Activated CD4-positive, alpha-beta memory T cell treated with anti-CD3 and anti-CD28 coated beads, Interleukin-2, amount 10 ng/mL, durations not matched to agents 7 days and 5 days (primary cell): Measurements from ENCODE around the gene NCEH1. TPM values are rescaled to one million over a fixed set of nuclear protein-coding genes. Genes with fewer than 3 reads are reported as not detected.
"Not testable (repeated sequence)": the region's sequence is repeated elsewhere in the genome, so short reads cannot be mapped to it uniquely, and the experiment has no call there.

Experiments
- CTCF ChIA-PET: fragments of 350-600 bp; sonication (Branson Sonifier 250); formaldehyde crosslinking; loops from one replicate; lab custom pipeline; 2021; ENCODE audit warnings: antibody characterized with exemption, inconsistent platforms; lab: Charles Lee
- POLR2A ChIA-PET: fragments of 350-600 bp; sonication (Branson Sonifier 250); formaldehyde crosslinking; loops from one replicate; lab custom pipeline; 2021; ENCODE audit warnings: antibody characterized with exemption; lab: Charles Lee
- DNase-seq: peaks from one replicate; pipeline ENCODE4 v3.0.0-alpha.2; 2020
- H3K27ac Mint-ChIP-seq: one replicate; pipeline ENCODE4 v1.8.0; 2021; ENCODE audit warnings: mild to moderate bottlenecking, mixed read lengths
- H3K27me3 Mint-ChIP-seq: one replicate; pipeline ENCODE4 v1.8.0; 2021; ENCODE audit warnings: mixed read lengths
- H3K36me3 Mint-ChIP-seq: one replicate; pipeline ENCODE4 v1.8.0; 2021; ENCODE audit warnings: low read depth, mixed read lengths
- H3K4me1 Mint-ChIP-seq: one replicate; pipeline ENCODE4 v1.8.0; 2021; ENCODE audit warnings: mixed read lengths
- H3K4me3 Mint-ChIP-seq: one replicate; pipeline ENCODE4 v1.8.0; 2021; ENCODE audit warnings: mild to moderate bottlenecking, mixed read lengths
- H3K9me3 Mint-ChIP-seq: one replicate; pipeline ENCODE4 v1.8.0; 2021; ENCODE audit warnings: mixed read lengths
- total RNA-seq, 2 experiments: library from RNA; stranded (reverse); gene quantifications; one replicate each; pipeline ENCODE4 v1.2.3, GENCODE V29; 2021

Gene NCEH1
- total RNA-seq, 2 experiments from 2014 or later, result 7.2 to 9.6 TPM

DNA sequence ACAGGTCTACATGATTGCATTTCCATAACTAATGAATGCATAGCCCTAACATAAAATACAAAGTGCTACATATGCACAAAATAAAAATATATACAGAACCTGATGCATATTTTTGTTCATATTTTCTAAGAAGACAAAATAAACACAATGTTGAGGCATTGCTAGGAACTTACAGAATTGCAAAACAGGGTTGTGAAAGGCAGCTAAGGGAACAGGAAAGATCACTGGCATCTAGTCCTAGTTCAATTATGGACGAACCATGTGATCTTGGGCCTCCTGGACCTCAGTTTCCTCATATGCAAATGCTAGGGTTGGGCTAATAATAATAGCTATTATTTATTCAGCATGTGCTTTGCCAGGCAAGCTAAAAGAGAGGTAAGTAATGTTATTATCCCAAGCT is 15.5 kb upstream of the NCEH1 start:
- H3K4me1 Mint-ChIP-seq, result no peaks in the 10 kb centered on the region
- peaks cover 10% of the 10 kb centered on the region for H3K27me3 Mint-ChIP-seq
- peaks cover 2% of the 10 kb centered on the region for H3K9me3 Mint-ChIP-seq
- DNase-seq, result no peak
- no peak overlapping the region for H3K4me3 Mint-ChIP-seq
- no peaks in the 10 kb centered on the region for H3K36me3 Mint-ChIP-seq
- no peak overlapping the region for H3K27ac Mint-ChIP-seq
- ChIA-PET CTCF (interaction anchor here (1.0 kb wide), 1 partner anchor 59 kb away, joined by 3 read pairs; no protein-coding TSS in a partner anchor), POLR2A (interaction anchor here (1.4 kb wide), 1 partner anchor 24 kb away, joined by 3 read pairs; the partner anchor contains the start of gene ECT2)

- POLR2A ChIA-PET, H3K9me3 Mint-ChIP-seq, H3K27ac Mint-ChIP-seq, DNase-seq, H3K4me3 Mint-ChIP-seq, H3K4me1 Mint-ChIP-seq, CTCF ChIA-PET, H3K36me3 Mint-ChIP-seq: not testable (repeated sequence)
- peaks cover 20% of the 10 kb centered on the region for H3K27me3 Mint-ChIP-seq
These were observed 11.7 kb upstream of the NCEH1 start for GRCh38 chr3:172722536-172723040.

- no peak for DNase-seq
- peaks cover 11% of the 10 kb centered on the region for H3K27me3 Mint-ChIP-seq
- no peak overlapping the region for H3K27ac Mint-ChIP-seq
- ChIA-PET POLR2A (interaction anchor here (0.6 to 1.0 kb wide), 2 partner anchors 8 to 33 kb away, joined by 3 read pairs; partner anchors contain the start of gene ECT2), CTCF (interaction anchor here (0.5 to 1.0 kb wide), 6 partner anchors 11 to 45 kb away, joined by 3 to 6 read pairs (median 3); partner anchors contain the start of gene ECT2)
- H3K4me1 Mint-ChIP-seq, result peaks cover 2% of the 10 kb centered on the region
- H3K4me3 Mint-ChIP-seq, result no peak overlapping the region
- no peaks in the 10 kb centered on the region for H3K36me3 Mint-ChIP-seq
- H3K9me3 Mint-ChIP-seq, result no peaks in the 10 kb centered on the region
These were observed 6.7 kb upstream of the NCEH1 start for GRCh38 chr3:172717493-172718088.

- H3K4me3 Mint-ChIP-seq, result no peak overlapping the region
- H3K4me1 Mint-ChIP-seq, result peaks cover 4% of the 10 kb centered on the region
- POLR2A ChIA-PET, result no interaction called here
- no peaks in the 10 kb centered on the region for H3K36me3 Mint-ChIP-seq
- no peak overlapping the region for H3K27ac Mint-ChIP-seq
- CTCF ChIA-PET, result no interaction called here
- peaks cover 14% of the 10 kb centered on the region for H3K27me3 Mint-ChIP-seq
- H3K9me3 Mint-ChIP-seq, result no peaks in the 10 kb centered on the region
- no peak for DNase-seq
These were observed 5.6 kb upstream of the NCEH1 start for GRCh38 chr3:172716476-172716875.

- Mint-ChIP-seq H3K36me3 (no peaks in the 10 kb centered on the region), H3K27me3 (peaks cover 4% of the 10 kb centered on the region), H3K9me3 (no peaks in the 10 kb centered on the region), H3K4me3 (no peak overlapping the region), H3K27ac (no peak overlapping the region), H3K4me1 (peaks cover 30% of the 10 kb centered on the region)
- ChIA-PET POLR2A (no interaction called here), CTCF (interaction anchor here (0.7 to 1.4 kb wide), 5 partner anchors 14 to 263 kb away, joined by 3 to 4 read pairs (median 3); no protein-coding TSS in a partner anchor)
- DNase-seq, result no peak
These were observed 2.4 kb upstream of the NCEH1 start for GRCh38 chr3:172713316-172713715.

DNA sequence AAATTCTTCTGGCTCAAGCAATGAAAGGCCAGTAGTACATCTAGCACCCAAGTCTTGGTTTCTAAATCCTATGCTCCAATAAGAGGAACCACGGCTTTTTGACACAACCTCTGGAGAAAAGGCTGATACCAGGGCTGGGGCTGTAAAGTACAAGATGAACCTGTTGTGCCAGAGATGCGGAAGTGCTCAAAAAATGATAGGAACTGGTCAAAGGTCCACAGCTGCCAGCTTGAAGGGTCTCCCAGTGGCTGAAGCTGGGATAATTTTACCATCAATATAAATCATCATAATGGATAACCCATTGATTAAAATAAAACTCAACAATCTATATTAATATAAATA is 558 bp upstream of the NCEH1 start:
- H3K36me3 Mint-ChIP-seq, result no peaks in the 10 kb centered on the region
- no peaks in the 10 kb centered on the region for H3K9me3 Mint-ChIP-seq
- H3K27me3 Mint-ChIP-seq, result peaks cover 4% of the 10 kb centered on the region
- peaks cover 28% of the 10 kb centered on the region for H3K4me1 Mint-ChIP-seq
- no peak for DNase-seq
- H3K27ac Mint-ChIP-seq, result peak overlapping the region; percentile 13
- POLR2A ChIA-PET, result interaction anchor here (0.6 to 1.8 kb wide), 5 partner anchors 10 to 39 kb away, joined by 3 to 11 read pairs (median 4); partner anchors contain the start of gene ECT2
- CTCF ChIA-PET, result interaction anchor here (0.9 to 3.3 kb wide), 12 partner anchors 9 to 189 kb away, joined by 3 to 48 read pairs (median 6); partner anchors contain the start of genes ECT2 and TNFSF10
- peak overlapping the region; percentile 95 for H3K4me3 Mint-ChIP-seq

DNA sequence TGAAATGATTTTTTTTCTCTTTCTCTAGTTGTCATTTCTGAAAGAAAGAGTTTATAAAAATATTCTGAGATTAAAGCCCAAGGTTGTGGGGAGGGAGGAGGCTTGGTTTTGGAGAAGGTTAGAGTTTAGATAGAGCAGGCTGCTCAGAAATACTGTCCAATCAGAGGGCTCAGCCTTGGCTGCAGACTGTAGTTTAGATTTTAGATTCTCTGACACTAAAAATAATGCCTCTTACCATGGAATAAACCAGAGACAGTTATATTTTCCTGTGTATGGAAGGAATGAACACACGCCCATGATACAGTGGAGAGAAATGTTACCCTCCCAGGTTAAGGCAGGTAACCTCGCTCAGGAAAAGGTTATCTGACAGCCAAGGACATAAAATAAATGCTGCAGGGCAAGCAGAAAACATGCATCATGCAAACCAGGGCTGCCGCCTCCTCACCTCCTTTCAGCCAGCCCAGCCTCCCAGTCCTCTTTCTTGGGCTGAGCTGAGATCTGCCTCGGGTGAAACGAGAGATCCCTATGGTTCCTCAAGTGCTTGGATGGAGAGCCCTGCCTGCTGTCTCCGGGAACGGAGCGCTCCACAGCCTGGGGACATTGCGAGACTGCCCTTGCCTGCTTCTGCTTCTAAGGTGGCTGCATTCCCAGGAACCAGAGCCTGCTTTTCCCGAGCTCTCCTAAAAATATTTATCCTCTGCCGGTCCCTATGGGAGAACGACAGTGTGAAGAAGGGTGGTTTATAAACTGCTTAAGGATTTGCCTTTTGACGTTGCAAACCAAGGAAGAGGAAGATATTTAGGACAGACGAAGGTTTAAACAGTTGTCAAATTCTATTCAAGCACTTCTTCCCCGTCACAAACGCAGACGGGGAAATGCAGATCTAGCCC is 848 bp downstream of the NCEH1 start:
- Mint-ChIP-seq H3K27ac (peak overlapping the region; percentile 66), H3K4me1 (peaks cover 28% of the 10 kb centered on the region), H3K4me3 (peak overlapping the region; percentile 95), H3K36me3 (no peaks in the 10 kb centered on the region), H3K27me3 (peaks cover 4% of the 10 kb centered on the region), H3K9me3 (no peaks in the 10 kb centered on the region)
- no peak for DNase-seq
- CTCF ChIA-PET, result interaction anchor here (1.0 to 3.3 kb wide), 12 partner anchors 10 to 377 kb away, joined by 3 to 48 read pairs (median 6); partner anchors contain the start of genes ECT2 and TNFSF10
- POLR2A ChIA-PET, result interaction anchor here (0.9 to 1.8 kb wide), 5 partner anchors 7 to 40 kb away, joined by 3 to 11 read pairs (median 4); partner anchors contain the start of gene ECT2

GRCh38 chr3:172708921-172709773 is 1.7 kb downstream of the NCEH1 start:
- H3K9me3 Mint-ChIP-seq, result no peaks in the 10 kb centered on the region

DNA sequence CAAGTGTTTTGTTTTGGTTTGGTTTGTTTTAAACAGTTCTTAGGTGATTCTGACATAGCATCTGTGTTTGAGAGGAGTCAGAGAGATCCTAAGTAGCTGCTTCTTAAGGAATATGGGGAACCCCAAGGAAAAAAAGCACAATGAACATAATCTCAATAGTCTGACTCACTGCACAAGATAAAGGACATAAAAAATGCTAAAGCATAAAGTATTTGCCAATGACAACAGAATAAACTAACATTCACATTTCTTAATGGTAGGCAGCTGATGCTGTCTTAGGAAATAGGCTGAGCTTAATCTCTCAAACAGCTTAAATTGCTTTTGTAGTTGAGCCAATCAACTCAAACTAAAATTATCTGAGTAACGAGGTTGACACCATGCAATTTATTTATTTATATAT is 2.9 kb downstream of the NCEH1 start:
- ChIA-PET CTCF (interaction anchor here (1.8 kb wide), 1 partner anchor 43 kb away, joined by 4 read pairs; the partner anchor contains the start of gene ECT2), POLR2A (no interaction called here)
- Mint-ChIP-seq H3K9me3 (no peaks in the 10 kb centered on the region), H3K27me3 (peaks cover 4% of the 10 kb centered on the region), H3K4me1 (peaks cover 28% of the 10 kb centered on the region), H3K4me3 (no peak overlapping the region), H3K27ac (no peak overlapping the region), H3K36me3 (no peaks in the 10 kb centered on the region)
- no peak for DNase-seq

More at GRCh38 chr3:172708921-172709773, 1.7 kb downstream of the NCEH1 start:
- CTCF ChIA-PET, result interaction anchor here (1.0 to 3.3 kb wide), 4 partner anchors 16 to 377 kb away, joined by 3 to 48 read pairs (median 8); partner anchors contain the start of gene ECT2
- POLR2A ChIA-PET, result interaction anchor here (1.0 to 1.8 kb wide), 2 partner anchors 8 kb away, joined by 3 to 5 read pairs; no protein-coding TSS in a partner anchor
- H3K4me3 Mint-ChIP-seq, result peak overlapping the region; percentile 95
- DNase-seq, result no peak
- H3K4me1 Mint-ChIP-seq, result peaks cover 28% of the 10 kb centered on the region
- peaks cover 4% of the 10 kb centered on the region for H3K27me3 Mint-ChIP-seq
- H3K27ac Mint-ChIP-seq, result no peak overlapping the region
- H3K36me3 Mint-ChIP-seq, result no peaks in the 10 kb centered on the region

DNA sequence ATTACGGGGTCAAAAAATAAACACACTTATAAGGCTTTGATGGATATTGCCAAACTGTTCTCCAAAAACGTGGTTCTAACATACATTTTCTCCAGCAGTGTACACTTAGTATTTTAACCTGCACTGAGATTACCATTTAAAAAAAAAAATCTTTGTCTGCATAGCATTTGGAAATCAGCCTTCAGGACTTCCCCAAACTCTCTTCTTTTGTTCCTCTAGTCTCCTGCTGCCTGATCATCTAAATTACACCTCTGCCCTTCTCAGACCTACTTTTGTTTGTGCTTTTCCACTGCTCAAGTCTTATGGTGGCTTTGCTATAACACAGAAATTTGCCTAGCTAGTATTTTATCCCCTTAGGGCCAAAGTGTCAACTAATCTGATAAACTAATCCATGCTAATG is 3.8 kb downstream of the NCEH1 start:
- CTCF ChIA-PET, result interaction anchor here (1.2 to 1.7 kb wide), 2 partner anchors 10 to 34 kb away, joined by 4 to 5 read pairs; no protein-coding TSS in a partner anchor
- Mint-ChIP-seq H3K9me3 (no peaks in the 10 kb centered on the region), H3K27me3 (peaks cover 4% of the 10 kb centered on the region), H3K36me3 (no peaks in the 10 kb centered on the region), H3K4me1 (peaks cover 29% of the 10 kb centered on the region), H3K27ac (no peak overlapping the region), H3K4me3 (no peak overlapping the region)
- POLR2A ChIA-PET, result no interaction called here
- no peak for DNase-seq

DNA sequence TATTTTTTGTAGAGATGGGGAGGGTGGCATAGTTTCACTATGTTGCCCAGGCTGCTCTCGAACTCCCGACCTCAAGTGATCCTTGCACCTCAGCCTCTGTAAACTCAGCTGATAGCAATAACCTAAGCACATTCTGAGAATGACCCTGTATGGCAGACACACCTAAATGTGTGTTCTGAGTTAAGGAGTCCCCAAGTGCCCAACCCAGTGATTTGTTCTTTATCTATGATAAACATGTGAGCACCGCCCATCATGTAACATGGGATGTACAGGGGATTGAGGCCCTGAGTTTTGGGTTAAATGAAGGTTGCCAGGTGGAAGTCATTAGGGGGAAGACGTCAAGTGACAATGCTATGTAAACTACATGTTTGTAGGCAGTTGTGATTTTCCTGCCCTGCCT is 5.7 kb downstream of the NCEH1 start:
- ChIA-PET CTCF (interaction anchor here (1.0 to 1.7 kb wide), 2 partner anchors 32 to 45 kb away, joined by 5 to 8 read pairs; partner anchors contain the start of gene ECT2), POLR2A (interaction anchor here (1.0 kb wide), 1 partner anchor 46 kb away, joined by 3 read pairs; the partner anchor contains the start of gene ECT2)
- no peaks in the 10 kb centered on the region for H3K9me3 Mint-ChIP-seq
- H3K36me3 Mint-ChIP-seq, result no peaks in the 10 kb centered on the region
- DNase-seq, result no peak
- peaks cover 23% of the 10 kb centered on the region for H3K4me1 Mint-ChIP-seq
- no peaks in the 10 kb centered on the region for H3K27me3 Mint-ChIP-seq
- no peak overlapping the region for H3K27ac Mint-ChIP-seq
- no peak overlapping the region for H3K4me3 Mint-ChIP-seq
